NCI-H2081 treated with DMSO at 0.1 percent for 48 hours (cell line): ENCODE results near the gene ARHGEF12.

Source experiments
- DNase-seq: peaks from one replicate; lab custom pipeline; 2025; lab: John Stamatoyannopoulos, UW

The ARHGEF12 gene

DNA sequence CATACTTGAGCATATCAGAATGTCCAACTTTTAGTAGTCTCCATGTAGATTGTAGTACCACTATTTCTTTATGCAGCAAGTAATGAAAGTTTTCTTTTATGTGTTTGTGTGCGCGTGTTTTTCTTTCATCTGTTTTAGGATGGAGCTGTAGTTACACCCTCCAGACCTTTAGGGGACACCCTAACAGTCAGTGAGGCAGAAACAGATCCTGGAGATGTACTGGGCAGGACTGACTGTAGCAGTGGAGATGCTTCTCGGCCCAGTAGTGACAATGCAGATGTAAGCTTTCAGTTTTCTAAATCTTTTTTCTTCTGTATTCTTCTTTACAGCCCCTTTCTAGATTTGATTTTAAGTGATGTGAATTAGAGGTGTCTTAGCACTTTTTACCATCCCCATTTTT, 95.4 kb downstream of the ARHGEF12 start:
- no peak for DNase-seq

GRCh38 chr11:120432056-120433018, 96.1 kb downstream of the ARHGEF12 start:
- DNase-seq = no peak

- no peak for DNase-seq
Measured at GRCh38 chr11:120441592-120441991, 105.4 kb downstream of the ARHGEF12 start.

GRCh38 chr11:120442031-120442430, 105.8 kb downstream of the ARHGEF12 start:
- no peak for DNase-seq

- no peak for DNase-seq
Measured at GRCh38 chr11:120446802-120447201, 110.6 kb downstream of the ARHGEF12 start.

GRCh38 chr11:120448240-120448639, 112.0 kb downstream of the ARHGEF12 start:
- DNase-seq = no peak

- no peak for DNase-seq
Measured at GRCh38 chr11:120455487-120455886, 119.3 kb downstream of the ARHGEF12 start.

DNA sequence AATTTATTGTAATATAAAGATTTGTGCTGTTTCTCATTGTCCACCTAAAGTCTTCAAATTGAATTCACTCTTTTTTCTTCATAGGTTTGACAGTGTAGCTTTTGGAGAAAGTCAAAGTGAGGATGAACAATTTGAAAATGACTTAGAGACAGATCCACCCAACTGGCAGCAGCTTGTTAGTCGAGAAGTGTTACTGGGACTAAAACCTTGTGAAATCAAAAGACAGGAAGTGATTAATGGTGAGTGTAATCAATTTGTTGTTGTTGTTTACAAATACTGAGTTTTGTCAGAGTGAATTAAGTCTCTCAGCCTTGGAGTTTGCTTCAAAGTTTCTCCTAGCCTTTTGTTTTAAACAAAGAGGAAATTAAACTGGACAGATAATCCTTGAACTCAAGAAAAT, 121.8 kb downstream of the ARHGEF12 start:
- no peak for DNase-seq

DNA sequence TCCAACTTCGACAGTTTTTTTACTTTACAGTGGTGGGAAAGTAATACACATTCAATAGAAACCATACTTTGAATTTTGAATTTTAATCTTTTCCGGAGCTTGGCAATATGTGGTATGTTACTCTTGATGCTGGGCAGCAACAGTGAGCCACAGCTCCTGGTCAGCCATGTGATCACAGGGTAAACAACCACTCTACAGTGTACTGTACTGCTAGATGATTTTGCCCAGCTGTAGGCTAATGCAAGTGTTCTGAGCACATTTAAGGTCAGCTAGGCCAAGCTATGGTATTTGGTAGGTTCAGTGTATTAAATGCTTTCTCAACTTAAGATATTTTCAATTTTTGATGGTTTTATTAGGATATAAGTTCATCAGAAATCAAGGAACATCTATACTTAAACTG, 126.6 kb downstream of the ARHGEF12 start:
- no peak for DNase-seq

DNA sequence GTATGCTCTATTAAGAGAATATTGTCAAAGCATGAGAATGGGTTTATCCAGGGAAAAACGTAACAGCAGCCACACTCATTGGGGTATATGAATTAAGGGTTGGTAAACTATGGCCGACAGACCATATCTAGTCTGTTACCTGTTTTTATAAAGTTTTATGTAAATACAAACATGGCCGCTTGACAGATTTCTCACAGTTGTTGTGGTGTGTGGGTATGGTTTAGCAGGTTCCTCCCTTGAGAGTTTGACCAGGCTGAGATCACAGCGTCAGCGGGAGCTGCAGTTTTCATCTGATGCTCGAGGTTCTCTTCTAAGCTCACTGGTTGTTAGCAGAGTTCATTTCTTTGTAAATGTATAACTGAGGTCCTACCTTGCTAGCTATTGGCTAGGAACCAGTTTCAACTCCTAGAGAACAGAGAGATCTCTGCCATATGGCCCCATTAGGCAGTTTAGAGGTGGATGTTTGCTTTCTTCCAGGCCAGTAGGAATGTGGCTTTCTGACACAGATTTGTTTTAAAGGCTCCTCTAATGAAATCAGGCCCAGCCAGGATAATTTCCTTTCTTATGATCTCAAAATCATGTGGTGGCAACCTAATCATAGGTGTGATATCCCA, 129.8 kb downstream of the ARHGEF12 start:
- DNase-seq = no peak

- no peak for DNase-seq
Measured at GRCh38 chr11:120467627-120468026, 131.4 kb downstream of the ARHGEF12 start.

- no peak for DNase-seq
Measured at GRCh38 chr11:120471131-120471530, 134.9 kb downstream of the ARHGEF12 start.

GRCh38 chr11:120471994-120472393, 135.8 kb downstream of the ARHGEF12 start:
- DNase-seq = no peak

DNA sequence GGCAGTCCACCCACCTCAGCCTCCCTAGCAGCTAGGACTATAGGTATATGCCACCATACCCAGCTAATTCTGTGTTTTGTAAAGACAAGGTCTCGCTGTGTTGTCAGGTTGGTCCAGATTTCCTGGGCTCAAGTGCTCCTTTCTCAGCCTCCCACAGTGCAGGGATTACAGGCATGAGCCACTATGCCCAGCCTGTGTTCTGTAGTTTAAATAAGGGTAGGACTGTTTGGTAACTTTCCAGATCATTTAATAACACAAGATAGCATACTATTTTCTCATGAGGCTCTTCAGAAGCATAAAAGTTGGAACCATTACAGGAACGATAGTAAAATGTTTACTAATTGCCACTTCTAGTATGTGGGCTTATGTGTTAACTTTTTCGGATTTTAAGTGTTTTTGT, 137.3 kb downstream of the ARHGEF12 start:
- no peak for DNase-seq

DNA sequence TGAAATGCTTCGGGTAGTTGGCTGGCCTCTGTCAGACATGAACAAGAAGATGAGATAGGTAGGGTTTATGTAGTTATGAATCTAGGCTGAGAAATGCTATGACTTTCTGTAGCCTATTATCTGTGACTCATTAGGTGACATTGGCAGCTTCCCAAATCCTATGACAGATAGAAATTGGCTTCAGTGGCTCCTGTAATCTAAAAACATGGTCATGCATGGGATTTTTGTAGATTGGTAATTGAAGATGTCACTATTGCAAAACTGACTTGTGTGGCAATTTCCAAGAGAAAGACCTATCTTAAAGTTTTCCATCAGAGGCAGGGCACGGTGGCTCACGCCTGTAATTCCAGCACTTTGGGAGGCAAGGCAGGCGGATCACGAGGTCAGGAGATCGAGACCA, 145.9 kb downstream of the ARHGEF12 start:
- DNase-seq = no peak

DNA sequence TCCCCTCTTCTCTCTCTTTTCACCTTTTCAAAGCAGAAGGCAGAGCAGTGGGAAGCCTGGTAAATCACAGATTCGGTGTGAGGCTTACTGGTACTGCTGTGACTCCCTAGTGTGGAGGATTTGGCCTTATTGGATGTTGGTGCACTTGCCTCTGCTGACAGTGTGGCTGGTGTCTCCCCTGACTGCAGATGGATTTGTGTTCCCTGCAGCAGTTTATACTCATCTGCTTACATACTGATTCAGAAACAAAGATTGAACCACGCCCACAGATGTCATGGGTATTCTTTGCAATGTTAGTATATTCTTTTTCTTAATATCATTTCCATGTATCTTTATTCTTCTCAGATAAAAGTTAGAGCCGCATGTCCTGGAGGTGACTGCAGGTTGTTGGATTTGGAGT, 148.5 kb downstream of the ARHGEF12 start:
- no peak for DNase-seq

GRCh38 chr11:120486138-120486537, 149.9 kb downstream of the ARHGEF12 start:
- no peak for DNase-seq

DNA sequence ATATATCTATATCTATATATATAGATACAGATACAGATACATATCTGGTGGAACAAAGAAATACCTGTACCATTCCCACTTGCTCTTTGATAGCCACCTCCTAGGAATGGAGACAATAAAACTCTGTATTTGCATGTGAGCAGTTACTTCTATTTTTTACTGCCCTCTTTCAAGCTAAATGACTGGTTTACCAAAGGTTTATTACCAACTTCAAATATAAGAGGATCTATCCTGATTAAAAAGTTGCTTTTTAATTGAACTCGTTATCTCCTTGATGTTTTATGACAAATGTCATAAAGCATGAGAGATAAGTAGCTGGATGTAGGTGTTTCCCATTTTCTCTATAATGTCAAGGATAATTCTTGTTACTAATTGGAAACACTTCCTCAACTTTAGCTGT, 153.6 kb downstream of the ARHGEF12 start:
- DNase-seq = no peak

DNA sequence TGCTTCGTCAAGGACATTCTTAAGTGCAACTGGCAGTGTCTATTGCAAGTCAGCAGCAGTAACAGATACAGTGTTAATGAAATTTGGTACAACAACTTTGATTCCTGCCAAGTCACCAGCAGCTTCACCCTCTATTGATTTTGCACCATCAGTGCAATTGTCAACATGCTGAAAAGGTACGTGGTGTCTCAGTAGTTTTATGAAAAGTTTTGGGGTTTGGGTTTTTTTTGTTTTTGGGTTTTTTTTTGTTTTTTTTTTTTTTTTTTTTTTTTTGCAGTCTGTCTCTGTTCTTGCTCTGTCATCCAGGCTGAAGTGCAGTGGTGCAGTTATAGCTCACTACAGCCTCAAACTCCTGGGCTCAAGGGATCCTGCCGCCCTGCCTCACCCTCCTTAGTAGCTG, 156.3 kb downstream of the ARHGEF12 start:
- DNase-seq = no peak

DNA sequence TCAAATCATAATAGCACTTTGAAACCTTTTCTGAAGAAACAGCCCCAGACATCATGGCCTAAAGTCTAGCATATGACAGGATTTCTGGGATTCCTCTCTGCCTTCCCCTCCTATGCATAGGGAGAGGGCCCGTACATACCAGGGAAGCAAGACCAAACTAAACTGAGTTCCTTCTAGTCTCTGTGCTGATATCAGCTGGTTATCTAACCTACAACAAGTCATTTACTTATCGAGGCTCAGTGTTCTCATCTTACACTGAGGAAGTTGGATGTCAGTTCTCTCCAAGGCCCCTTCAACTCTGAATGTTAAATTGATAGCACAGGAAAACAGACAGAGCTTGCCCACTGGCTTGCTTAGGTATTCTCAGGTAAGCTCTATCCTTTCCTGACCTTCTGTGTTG, 158.4 kb downstream of the ARHGEF12 start:
- DNase-seq = no peak

DNA sequence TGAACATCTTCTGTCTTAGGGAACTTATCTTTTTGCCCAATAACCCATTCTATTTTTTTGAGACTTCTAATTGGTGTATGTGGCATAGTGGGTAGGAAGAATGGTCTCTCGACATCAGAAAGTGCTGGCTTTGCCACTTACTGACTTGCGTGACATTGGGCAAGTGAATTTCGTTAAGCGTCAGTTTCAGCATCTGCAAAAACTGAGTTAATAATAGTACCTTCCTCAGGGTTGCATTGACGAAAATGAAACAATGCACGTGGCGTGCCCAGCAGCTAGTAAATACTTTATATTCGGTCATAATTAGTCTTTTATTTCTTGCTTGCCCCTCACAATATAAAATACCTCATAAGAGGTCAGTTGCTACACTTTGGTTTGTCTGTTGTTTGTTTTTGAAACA, 162.9 kb downstream of the ARHGEF12 start:
- no peak for DNase-seq

GRCh38 chr11:120499859-120500258, 163.6 kb downstream of the ARHGEF12 start:
- DNase-seq = no peak

GRCh38 chr11:120500414-120501071, 164.3 kb downstream of the ARHGEF12 start:
- no peak for DNase-seq
